ENCODE data around the gene SMARCD3. TPM values are rescaled to one million over a fixed set of nuclear protein-coding genes. Genes with fewer than 3 reads are reported as not detected.
A peak's percentile ranks its signal among the peaks of the same experiment; 100 is the strongest.

SMARCD3 gene
- total RNA-seq, 1 donor from 2014 or later: not detected

- no peak for DNase-seq
- Mint-ChIP-seq H3K4me1 (peaks cover 55% of the 10 kb centered on the region), H3K27ac (peak overlapping the region; percentile 41), H3K36me3 (ENCODE audit: low read depth) (no peaks in the 10 kb centered on the region), H3K9me3 (no peaks in the 10 kb centered on the region), H3K4me3 (peak overlapping the region; percentile 81), H3K27me3 (peaks cover 46% of the 10 kb centered on the region)
- TF ChIP-seq CTCF (IDR thresholded peaks at IDR 0.05): no peak
- CTCF ChIA-PET: no interaction called here
- intact Hi-C loops (cut with micrococcal nuclease): no loop called here
- POLR2A ChIA-PET: interaction anchor here (0.6 to 1.0 kb wide), 4 partner anchors 22 to 159 kb away, joined by 3 to 20 read pairs (median 3); partner anchors contain the start of gene ABCF2
- peak; percentile 26 for ATAC-seq (ENCODE audit: low read depth)
Observed at GRCh38 chr7:151249034-151249731, 689 bp upstream of the SMARCD3 start.

GRCh38 chr7:151247611-151248345 lies 716 bp downstream of the SMARCD3 start:
- Mint-ChIP-seq H3K4me3 (peak overlapping the region; percentile 68), H3K27ac (no peak overlapping the region), H3K36me3 (ENCODE audit: low read depth) (no peaks in the 10 kb centered on the region), H3K4me1 (peaks cover 68% of the 10 kb centered on the region), H3K9me3 (no peaks in the 10 kb centered on the region), H3K27me3 (peaks cover 41% of the 10 kb centered on the region)
- DNase-seq (no peak), ATAC-seq (ENCODE audit: low read depth) (no peak)
- ChIA-PET CTCF (no interaction called here), POLR2A (interaction anchor here (0.5 to 1.3 kb wide), 3 partner anchors 15 to 37 kb away, joined by 3 to 12 read pairs (median 4); partner anchors contain the start of genes ABCF2 and CHPF2)
- TF ChIP-seq CTCF (IDR thresholded peaks at IDR 0.05): no peak
- intact Hi-C loops (cut with micrococcal nuclease): no loop called here

- Mint-ChIP-seq H3K36me3 (ENCODE audit: low read depth) (no peaks in the 10 kb centered on the region), H3K9me3 (no peaks in the 10 kb centered on the region), H3K27ac (no peak overlapping the region), H3K4me1 (peaks cover 65% of the 10 kb centered on the region), H3K4me3 (peak overlapping the region; percentile 68), H3K27me3 (peaks cover 37% of the 10 kb centered on the region)
- ATAC-seq (ENCODE audit: low read depth): no peak
- TF ChIP-seq CTCF (IDR thresholded peaks at IDR 0.05): no peak
- ChIA-PET POLR2A (interaction anchor here (0.5 to 1.3 kb wide), 2 partner anchors 20 to 38 kb away, joined by 4 to 12 read pairs; partner anchors contain the start of gene ABCF2), CTCF (interaction anchor here (1.6 kb wide), 1 partner anchor 12 kb away, joined by 4 read pairs; no protein-coding TSS in a partner anchor)
- intact Hi-C loops (cut with micrococcal nuclease): no loop called here
- DNase-seq: no peak
Observed at GRCh38 chr7:151246851-151247580, 1.5 kb downstream of the SMARCD3 start.

- H3K27ac Mint-ChIP-seq: no peak overlapping the region
- H3K27me3 Mint-ChIP-seq: peaks cover 36% of the 10 kb centered on the region
- no peaks in the 10 kb centered on the region for H3K36me3 Mint-ChIP-seq (ENCODE audit: low read depth)
- ChIA-PET POLR2A (no interaction called here), CTCF (interaction anchor here (0.9 to 1.6 kb wide), 4 partner anchors 12 to 122 kb away, joined by 3 to 4 read pairs (median 4); partner anchors contain the start of gene CHPF2)
- DNase-seq (no peak), ATAC-seq (ENCODE audit: low read depth) (no peak)
- intact Hi-C loops (cut with micrococcal nuclease): no loop called here
- no peak for TF ChIP-seq CTCF (IDR thresholded peaks at IDR 0.05)
- peaks cover 64% of the 10 kb centered on the region for H3K4me1 Mint-ChIP-seq
- H3K9me3 Mint-ChIP-seq: no peaks in the 10 kb centered on the region
- H3K4me3 Mint-ChIP-seq: peak overlapping the region; percentile 36
Observed at GRCh38 chr7:151246102-151246850, 2.2 kb downstream of the SMARCD3 start.
